ENCODE data around the gene ALX4.

Gene ALX4

DNA sequence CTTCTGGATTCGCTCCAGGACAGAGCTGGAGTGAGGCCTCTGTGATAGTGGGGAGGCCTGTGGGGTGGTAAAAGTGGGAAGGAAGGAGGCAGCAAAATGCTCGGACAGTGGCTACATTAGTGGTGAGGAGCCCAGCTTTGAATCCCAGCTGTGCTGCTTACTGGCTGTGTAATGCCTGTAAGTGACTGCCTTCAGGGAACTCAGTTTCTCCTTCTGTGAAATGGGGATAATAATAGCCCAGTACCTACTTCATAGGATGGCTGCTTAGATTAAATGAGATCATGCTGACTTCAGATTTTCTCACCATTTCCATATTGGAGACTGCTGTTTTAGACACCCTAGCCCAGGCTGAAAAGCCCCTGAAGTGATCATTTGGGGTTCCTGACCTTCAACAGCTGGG, 8.4 kb upstream of the ALX4 start:
- Histone ChIP-seq H3K27me3 (ENCODE audit: insufficient read depth, low read length, poor library complexity, severe bottlenecking) (no peaks in the 10 kb centered on the region), H3F3A (ENCODE audit: low read depth) (no peaks in the 10 kb centered on the region), H3K9ac (ENCODE audit: low read depth, low read length, poor library complexity, severe bottlenecking) (no peak overlapping the region)

DNA sequence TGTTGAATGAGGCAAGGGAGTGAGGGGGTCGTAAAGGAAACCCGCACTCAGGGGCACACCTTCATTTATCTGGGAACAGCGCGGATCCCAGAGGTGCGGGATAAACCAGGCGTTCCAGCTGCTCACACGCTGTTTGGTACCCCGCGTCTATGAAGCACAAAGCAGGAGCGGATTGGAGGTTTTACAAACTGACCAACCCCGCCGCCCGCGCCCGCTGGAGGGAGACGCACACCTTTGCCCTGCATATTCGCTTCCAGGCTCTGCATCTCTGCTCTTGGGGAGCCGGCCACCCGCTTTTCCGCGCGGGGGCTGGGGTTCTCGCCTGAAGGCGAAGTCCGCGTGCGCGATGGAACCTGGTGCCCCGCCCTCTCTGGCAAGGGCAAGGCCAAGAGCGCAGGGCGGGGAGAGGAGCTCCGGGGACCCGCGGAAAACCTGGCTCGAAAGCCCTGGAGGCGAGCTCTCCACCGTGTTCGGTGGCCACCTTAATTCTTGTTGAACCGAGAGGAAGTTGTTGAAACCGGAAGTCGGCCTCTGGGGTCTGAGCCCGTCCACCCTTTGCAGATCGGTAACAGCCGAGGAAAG, 6.8 kb upstream of the ALX4 start:
- Histone ChIP-seq H2AFZ (ENCODE audit: low read length) (no peak overlapping the region), H3K4me1 (ENCODE audit: insufficient read depth, low read length, poor library complexity, severe bottlenecking) (no peaks in the 10 kb centered on the region), H3F3A (ENCODE audit: low read depth) (no peaks in the 10 kb centered on the region), H3K9ac (ENCODE audit: low read depth, low read length, poor library complexity, severe bottlenecking) (no peak overlapping the region), H3K36me3 (ENCODE audit: insufficient read depth, low read length) (no peaks in the 10 kb centered on the region), H3K79me2 (ENCODE audit: insufficient read depth, low read length) (no peaks in the 10 kb centered on the region), H4K20me1 (ENCODE audit: insufficient read depth, low read length, poor library complexity, severe bottlenecking) (no peaks in the 10 kb centered on the region), H3K4me3 (ENCODE audit: low read length, poor library complexity, severe bottlenecking) (no peak overlapping the region), H3K27me3 (ENCODE audit: insufficient read depth, low read length, poor library complexity, severe bottlenecking) (no peaks in the 10 kb centered on the region), H3K9me2 (replicated peaks; ENCODE audit: low read depth, low read length) (no peaks in the 10 kb centered on the region), H3K4me2 (ENCODE audit: low read depth, low read length, poor library complexity, severe bottlenecking) (no peak overlapping the region), H3K9me3 (ENCODE audit: insufficient read depth, low read depth, low read length) (no peaks in the 10 kb centered on the region)
- no peak for TF ChIP-seq EZH2phosphoT487 (IDR thresholded peaks at IDR 0.05; ENCODE audit: borderline replicate concordance)
- TF ChIP-seq, protein P1, sequence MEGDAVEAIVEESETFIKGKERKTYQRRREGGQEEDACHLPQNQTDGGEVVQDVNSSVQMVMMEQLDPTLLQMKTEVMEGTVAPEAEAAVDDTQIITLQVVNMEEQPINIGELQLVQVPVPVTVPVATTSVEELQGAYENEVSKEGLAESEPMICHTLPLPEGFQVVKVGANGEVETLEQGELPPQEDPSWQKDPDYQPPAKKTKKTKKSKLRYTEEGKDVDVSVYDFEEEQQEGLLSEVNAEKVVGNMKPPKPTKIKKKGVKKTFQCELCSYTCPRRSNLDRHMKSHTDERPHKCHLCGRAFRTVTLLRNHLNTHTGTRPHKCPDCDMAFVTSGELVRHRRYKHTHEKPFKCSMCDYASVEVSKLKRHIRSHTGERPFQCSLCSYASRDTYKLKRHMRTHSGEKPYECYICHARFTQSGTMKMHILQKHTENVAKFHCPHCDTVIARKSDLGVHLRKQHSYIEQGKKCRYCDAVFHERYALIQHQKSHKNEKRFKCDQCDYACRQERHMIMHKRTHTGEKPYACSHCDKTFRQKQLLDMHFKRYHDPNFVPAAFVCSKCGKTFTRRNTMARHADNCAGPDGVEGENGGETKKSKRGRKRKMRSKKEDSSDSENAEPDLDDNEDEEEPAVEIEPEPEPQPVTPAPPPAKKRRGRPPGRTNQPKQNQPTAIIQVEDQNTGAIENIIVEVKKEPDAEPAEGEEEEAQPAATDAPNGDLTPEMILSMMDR (conservative IDR thresholded peaks at IDR 0.05; ENCODE audit: low read length): no peak

More for the DNA sequence above, 8.4 kb upstream of the ALX4 start:
- Histone ChIP-seq H4K20me1 (ENCODE audit: insufficient read depth, low read length, poor library complexity, severe bottlenecking) (no peaks in the 10 kb centered on the region), H3K36me3 (ENCODE audit: insufficient read depth, low read length) (no peaks in the 10 kb centered on the region), H3K4me2 (ENCODE audit: low read depth, low read length, poor library complexity, severe bottlenecking) (no peak overlapping the region), H3K4me3 (ENCODE audit: low read length, poor library complexity, severe bottlenecking) (no peak overlapping the region), H3K9me3 (ENCODE audit: insufficient read depth, low read depth, low read length) (no peaks in the 10 kb centered on the region), H3K79me2 (ENCODE audit: insufficient read depth, low read length) (no peaks in the 10 kb centered on the region), H2AFZ (ENCODE audit: low read length) (no peak overlapping the region), H3K9me2 (replicated peaks; ENCODE audit: low read depth, low read length) (no peaks in the 10 kb centered on the region), H3K4me1 (ENCODE audit: insufficient read depth, low read length, poor library complexity, severe bottlenecking) (no peaks in the 10 kb centered on the region)
- TF ChIP-seq, protein P1 (conservative IDR thresholded peaks at IDR 0.05; ENCODE audit: low read length): no peak

DNA sequence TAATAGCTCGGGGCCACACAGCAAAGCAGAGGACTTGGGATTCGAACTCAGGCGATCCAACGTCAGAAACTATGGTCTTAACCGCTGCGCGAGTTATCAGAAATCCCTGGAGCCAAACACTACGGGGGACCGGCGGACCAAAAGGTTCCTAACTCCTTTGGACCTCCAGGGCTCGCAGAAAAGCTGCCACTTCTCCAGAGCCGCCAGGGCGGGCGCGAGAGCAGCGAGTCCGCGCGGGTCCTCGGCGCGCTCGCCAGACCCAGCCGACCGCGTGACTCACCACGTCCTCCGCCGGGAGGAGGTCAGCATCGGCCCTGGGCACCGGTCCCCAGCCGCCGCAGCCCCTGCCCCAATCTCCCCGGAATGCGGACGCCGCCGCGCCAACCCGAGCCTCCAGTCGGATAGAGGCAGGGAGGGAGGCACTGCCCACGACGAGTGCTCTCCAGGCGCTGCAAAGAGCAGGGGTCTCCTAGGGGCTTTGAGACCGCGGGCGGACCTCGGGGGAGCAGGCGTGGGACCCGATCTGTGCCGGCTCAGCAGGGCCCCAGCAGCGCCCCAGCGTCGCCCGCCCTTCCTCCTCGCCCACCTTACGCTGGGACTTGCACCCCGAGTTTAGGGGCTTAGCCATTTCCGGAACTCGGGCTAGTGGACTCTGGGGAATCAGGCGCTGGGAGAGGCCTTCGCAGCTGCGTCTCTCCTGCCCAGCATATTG, 6.2 kb upstream of the ALX4 start:
- Histone ChIP-seq H4K20me1 (ENCODE audit: insufficient read depth, low read length, poor library complexity, severe bottlenecking) (no peaks in the 10 kb centered on the region), H3K4me3 (ENCODE audit: low read length, poor library complexity, severe bottlenecking) (no peak overlapping the region)
- no peak for TF ChIP-seq EZH2phosphoT487 (IDR thresholded peaks at IDR 0.05; ENCODE audit: borderline replicate concordance)

DNA sequence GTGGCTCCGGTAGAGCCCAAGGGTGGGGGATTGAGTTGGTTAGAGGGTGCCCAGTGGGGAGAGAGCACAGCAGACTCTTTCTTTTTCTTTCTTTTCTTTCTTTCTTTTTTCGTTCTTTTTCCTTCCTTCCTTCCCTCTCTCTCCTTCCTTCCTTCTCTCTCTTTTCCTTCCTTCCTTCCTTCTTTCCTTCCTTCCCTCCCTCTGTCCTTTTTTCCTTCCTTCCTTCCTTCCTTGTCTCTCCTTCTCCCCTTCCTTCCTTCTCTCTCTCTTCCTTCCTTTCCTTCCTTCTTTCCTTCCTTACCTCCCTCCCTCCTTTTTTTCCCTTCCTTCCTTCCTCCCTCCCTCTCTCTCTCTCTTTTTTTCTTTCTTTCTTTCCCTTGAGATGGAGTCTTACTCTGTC, 4.8 kb upstream of the ALX4 start:
- no peaks in the 10 kb centered on the region for H3K4me1 ChIP-seq (ENCODE audit: insufficient read depth, low read length, poor library complexity, severe bottlenecking)
- no peak overlapping the region for H2AFZ ChIP-seq (ENCODE audit: low read length)
- no peaks in the 10 kb centered on the region for H3K27me3 ChIP-seq (ENCODE audit: insufficient read depth, low read length, poor library complexity, severe bottlenecking)
- TF ChIP-seq, protein P1 (conservative IDR thresholded peaks at IDR 0.05; ENCODE audit: low read length): no peak
- H4K20me1 ChIP-seq (ENCODE audit: insufficient read depth, low read length, poor library complexity, severe bottlenecking): no peaks in the 10 kb centered on the region
- H3K4me3 ChIP-seq (ENCODE audit: low read length, poor library complexity, severe bottlenecking): no peak overlapping the region
- no peaks in the 10 kb centered on the region for H3K9me3 ChIP-seq (ENCODE audit: insufficient read depth, low read depth, low read length)
- no peaks in the 10 kb centered on the region for H3K36me3 ChIP-seq (ENCODE audit: insufficient read depth, low read length)
- H3F3A ChIP-seq (ENCODE audit: low read depth): no peaks in the 10 kb centered on the region
- H3K9me2 ChIP-seq (replicated peaks; ENCODE audit: low read depth, low read length): no peaks in the 10 kb centered on the region
- no peak overlapping the region for H3K4me2 ChIP-seq (ENCODE audit: low read depth, low read length, poor library complexity, severe bottlenecking)
- H3K9ac ChIP-seq (ENCODE audit: low read depth, low read length, poor library complexity, severe bottlenecking): no peak overlapping the region
- no peaks in the 10 kb centered on the region for H3K79me2 ChIP-seq (ENCODE audit: insufficient read depth, low read length)

More for the DNA sequence above, 6.2 kb upstream of the ALX4 start:
- H3K9me2 ChIP-seq (replicated peaks; ENCODE audit: low read depth, low read length): no peaks in the 10 kb centered on the region
- H3K27me3 ChIP-seq (ENCODE audit: insufficient read depth, low read length, poor library complexity, severe bottlenecking): no peaks in the 10 kb centered on the region
- H3K36me3 ChIP-seq (ENCODE audit: insufficient read depth, low read length): no peaks in the 10 kb centered on the region
- no peak overlapping the region for H3K4me2 ChIP-seq (ENCODE audit: low read depth, low read length, poor library complexity, severe bottlenecking)
- H3K9me3 ChIP-seq (ENCODE audit: insufficient read depth, low read depth, low read length): no peaks in the 10 kb centered on the region
- no peaks in the 10 kb centered on the region for H3K79me2 ChIP-seq (ENCODE audit: insufficient read depth, low read length)
- H2AFZ ChIP-seq (ENCODE audit: low read length): no peak overlapping the region
- no peaks in the 10 kb centered on the region for H3F3A ChIP-seq (ENCODE audit: low read depth)
- H3K9ac ChIP-seq (ENCODE audit: low read depth, low read length, poor library complexity, severe bottlenecking): no peak overlapping the region
- no peaks in the 10 kb centered on the region for H3K4me1 ChIP-seq (ENCODE audit: insufficient read depth, low read length, poor library complexity, severe bottlenecking)

Measured in Loucy (cell line).